Measurements from ENCODE around the gene TMEM198.

- no peak for TF ChIP-seq POLR2A (IDR thresholded peaks at IDR 0.05)
- TF ChIP-seq, protein P1, sequence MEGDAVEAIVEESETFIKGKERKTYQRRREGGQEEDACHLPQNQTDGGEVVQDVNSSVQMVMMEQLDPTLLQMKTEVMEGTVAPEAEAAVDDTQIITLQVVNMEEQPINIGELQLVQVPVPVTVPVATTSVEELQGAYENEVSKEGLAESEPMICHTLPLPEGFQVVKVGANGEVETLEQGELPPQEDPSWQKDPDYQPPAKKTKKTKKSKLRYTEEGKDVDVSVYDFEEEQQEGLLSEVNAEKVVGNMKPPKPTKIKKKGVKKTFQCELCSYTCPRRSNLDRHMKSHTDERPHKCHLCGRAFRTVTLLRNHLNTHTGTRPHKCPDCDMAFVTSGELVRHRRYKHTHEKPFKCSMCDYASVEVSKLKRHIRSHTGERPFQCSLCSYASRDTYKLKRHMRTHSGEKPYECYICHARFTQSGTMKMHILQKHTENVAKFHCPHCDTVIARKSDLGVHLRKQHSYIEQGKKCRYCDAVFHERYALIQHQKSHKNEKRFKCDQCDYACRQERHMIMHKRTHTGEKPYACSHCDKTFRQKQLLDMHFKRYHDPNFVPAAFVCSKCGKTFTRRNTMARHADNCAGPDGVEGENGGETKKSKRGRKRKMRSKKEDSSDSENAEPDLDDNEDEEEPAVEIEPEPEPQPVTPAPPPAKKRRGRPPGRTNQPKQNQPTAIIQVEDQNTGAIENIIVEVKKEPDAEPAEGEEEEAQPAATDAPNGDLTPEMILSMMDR (IDR thresholded peaks at IDR 0.05), result no peak
Observed at GRCh38 chr2:219496247-219496824, 47.5 kb upstream of the TMEM198 start.
